NCI-H446 (cell line): ENCODE data around the gene NUMBL.

ENCODE experiments used
- DNase-seq, 2 experiments: peaks; one replicate each; lab custom pipeline; 2025; lab: John Stamatoyannopoulos, UW

NUMBL gene

GRCh38 chr19:40716482-40717324 is 26.3 kb upstream of the NUMBL start, which contains the start of the genes COQ8B and ITPKC:
Gene COQ8B, minus strand, starts transcription at chr19:40716886. Its CDS starts 2,254 bp downstream, at chr19:40714632.
Gene ITPKC, plus strand, starts transcription at chr19:40717112. Its CDS starts 24 bp downstream, at chr19:40717136.
- peak; percentile 97 to 99 for DNase-seq

- peak in 1 of 2 experiments; percentile 81 for DNase-seq
Measured at GRCh38 chr19:40716031-40716481, 25.6 kb upstream of the NUMBL start.

DNA sequence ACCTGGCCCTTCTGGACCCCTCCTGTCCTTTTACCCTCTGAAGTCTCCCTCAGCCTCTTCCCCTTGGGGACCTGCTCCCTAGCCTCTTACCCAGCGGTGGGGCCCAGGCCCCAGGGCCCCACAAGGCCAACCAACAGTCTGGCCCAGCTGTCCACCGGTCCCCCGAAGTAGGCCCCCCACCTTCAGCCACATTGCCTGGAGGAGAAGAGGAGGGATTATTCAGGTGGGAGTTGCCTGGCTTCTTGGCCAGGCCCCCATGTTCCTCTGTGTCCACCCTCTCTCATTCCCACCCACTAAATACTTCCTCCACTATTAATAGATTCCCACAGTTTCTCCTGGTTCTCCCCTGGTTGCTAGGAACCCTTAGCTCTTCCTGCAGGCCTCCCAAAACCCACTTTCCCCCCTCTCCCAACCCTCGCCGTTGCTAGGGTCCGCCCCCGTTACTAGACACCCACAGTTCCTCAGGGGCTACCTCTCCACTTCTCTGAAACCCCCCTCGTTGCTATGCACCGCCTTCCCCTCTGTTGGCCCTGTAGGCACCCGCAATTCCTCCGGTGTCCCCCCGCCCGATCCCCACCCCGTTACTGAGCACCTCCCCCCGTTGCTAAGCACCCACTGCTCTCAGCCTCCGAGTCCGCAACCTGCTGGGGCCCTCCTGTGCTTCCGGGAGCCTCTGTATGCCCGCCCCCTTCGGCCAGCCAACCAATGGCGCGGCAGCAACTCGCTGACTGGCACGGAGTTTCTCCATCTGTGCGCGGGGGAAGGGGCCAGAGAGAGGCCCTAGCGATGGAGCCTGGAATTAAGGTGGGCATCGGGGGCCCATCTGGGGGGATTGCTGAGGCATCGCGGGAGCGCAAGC is 24.2 kb upstream of the NUMBL start:
- DNase-seq, result peak; percentile 90 to 96

DNA sequence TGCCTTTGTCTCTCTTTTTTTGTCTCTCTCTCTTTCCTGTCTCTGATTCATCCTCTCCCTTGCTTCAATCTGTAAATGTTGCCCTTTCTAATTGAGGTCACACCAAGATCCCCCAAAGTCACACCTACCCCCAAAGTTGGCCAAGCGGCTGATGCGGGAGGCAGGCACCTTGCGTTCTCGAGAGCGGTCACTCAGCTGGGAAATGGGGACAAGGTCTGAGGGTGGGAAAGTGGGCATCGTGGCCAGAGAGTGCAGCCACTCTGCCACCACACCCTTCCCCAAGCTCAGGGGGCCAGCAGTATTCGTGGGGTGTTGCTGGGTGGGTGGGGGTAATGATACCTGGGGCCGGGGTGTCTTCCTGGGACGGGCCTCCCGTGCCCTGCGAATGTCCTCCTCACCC is 23.5 kb upstream of the NUMBL start:
- no peak for DNase-seq

GRCh38 chr19:40709817-40710216 is 19.4 kb upstream of the NUMBL start:
- DNase-seq, result no peak

- DNase-seq, result no peak
Measured at GRCh38 chr19:40707615-40708014, 17.2 kb upstream of the NUMBL start.

DNA sequence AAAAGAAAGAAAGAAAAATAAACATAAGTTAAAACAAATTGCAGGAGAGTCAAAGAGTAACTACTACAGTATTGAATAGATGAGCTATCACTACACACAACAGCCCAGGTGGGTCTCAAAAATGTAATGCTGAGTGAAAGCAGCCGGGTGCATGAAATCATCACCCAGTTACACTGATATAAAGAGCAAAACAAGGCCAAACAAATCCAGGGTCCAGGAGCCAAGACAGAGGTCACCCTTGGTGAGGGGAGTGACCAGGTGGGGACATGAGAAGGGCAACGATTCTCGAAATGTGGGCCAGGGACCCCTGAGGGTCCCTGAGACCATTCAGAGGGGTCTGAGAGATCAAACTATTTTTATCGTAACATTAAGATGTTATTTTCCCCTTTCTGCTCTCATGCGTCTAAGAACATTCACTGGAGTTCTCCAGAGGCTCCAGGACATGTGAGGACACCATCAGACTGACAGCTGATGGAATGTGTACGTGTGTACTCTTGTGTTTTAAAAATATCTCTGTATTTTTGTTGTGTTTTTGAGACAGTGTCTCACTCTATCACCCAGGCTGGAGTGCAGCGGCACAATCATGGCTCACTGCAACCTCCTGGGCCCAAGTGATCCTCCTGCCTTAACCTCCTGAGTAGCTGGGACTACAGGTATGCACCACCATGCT is 15.6 kb upstream of the NUMBL start:
- no peak for DNase-seq

DNA sequence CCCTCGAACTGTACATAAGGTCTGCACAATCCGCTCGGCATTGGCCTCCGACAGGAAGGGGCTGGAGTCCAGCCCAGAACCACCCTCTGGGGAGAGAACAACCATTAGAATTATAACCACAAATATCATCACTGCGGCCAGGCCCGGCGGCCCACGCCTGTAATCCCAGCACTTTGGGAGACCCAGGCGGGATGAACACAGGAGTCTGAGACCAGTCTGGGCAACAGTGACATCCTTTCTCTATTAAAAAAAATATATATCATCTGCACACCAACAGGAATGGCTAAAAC is 14.9 kb upstream of the NUMBL start:
- DNase-seq, result no peak

DNA sequence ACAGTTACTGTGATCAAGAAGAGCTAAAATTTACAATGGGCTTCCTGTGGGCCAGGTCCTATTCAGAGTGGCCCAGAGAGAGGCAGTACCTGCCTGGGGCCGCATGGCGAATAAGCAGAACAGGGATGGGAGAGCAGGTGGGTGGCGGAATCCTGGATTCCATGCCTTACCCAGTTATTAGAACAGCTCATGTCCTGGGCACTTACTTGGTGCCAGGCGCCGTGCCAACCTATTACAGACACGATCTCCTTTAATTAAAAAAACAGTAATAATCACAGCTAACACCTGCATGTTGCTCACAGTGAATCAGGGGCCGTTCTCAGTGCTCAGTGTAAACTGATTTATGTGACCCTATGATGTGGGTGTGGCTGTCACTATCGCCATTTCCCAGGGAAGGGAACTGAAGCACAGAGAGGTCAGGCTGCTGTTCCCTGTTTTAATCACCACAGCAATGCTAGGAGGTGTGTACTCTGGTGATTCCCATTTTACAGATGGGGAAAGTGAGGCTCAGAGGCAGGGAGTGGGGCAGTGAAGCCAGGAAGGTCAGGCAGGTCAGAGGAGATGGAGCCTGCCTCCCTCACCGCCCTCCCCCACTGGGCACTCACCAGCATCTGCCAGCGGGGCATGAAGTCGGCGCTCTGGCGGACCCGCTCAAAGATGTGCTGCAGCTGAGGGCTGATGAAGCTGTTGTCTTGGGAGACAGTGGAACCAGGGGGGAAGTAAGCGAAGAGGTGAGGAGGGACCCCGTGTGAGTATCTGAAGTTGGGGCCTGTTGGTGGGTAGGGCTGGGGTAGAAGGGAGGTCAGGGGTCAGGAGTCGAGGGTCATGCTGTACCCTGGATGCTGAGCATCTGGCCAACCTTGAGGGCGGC is 14.3 kb upstream of the NUMBL start:
- DNase-seq, result no peak

- no peak for DNase-seq
Measured at GRCh38 chr19:40703029-40703755, 12.7 kb upstream of the NUMBL start.

GRCh38 chr19:40702337-40703012 is 12.0 kb upstream of the NUMBL start:
- DNase-seq, result no peak

- DNase-seq, result no peak
Measured at GRCh38 chr19:40701758-40702157, 11.3 kb upstream of the NUMBL start.

GRCh38 chr19:40700083-40700482 is 9.6 kb upstream of the NUMBL start:
- DNase-seq, result no peak

- DNase-seq, result no peak
Measured at GRCh38 chr19:40697007-40697406, 6.6 kb upstream of the NUMBL start.

DNA sequence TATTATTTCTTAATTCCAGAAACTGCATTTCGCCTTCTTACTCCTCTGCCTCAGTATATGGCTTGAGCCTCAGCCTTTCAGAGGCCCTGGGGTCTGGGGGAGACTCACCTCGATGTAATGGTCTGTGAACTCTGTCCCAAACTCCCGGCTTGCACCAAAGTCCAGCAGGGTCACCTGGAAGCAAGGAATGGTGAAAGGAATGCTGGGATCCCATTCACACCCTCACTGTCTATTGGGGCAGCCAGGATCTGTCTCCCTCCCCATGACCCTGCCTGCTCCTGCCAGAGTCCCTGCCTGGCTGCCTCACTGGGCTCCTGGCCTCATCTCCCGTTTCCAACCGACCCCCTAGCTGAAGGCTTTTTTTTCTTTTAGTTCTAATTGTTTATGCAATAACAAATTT is 5.4 kb upstream of the NUMBL start:
- no peak for DNase-seq

- no peak for DNase-seq
Measured at GRCh38 chr19:40693896-40694295, 3.4 kb upstream of the NUMBL start.

DNA sequence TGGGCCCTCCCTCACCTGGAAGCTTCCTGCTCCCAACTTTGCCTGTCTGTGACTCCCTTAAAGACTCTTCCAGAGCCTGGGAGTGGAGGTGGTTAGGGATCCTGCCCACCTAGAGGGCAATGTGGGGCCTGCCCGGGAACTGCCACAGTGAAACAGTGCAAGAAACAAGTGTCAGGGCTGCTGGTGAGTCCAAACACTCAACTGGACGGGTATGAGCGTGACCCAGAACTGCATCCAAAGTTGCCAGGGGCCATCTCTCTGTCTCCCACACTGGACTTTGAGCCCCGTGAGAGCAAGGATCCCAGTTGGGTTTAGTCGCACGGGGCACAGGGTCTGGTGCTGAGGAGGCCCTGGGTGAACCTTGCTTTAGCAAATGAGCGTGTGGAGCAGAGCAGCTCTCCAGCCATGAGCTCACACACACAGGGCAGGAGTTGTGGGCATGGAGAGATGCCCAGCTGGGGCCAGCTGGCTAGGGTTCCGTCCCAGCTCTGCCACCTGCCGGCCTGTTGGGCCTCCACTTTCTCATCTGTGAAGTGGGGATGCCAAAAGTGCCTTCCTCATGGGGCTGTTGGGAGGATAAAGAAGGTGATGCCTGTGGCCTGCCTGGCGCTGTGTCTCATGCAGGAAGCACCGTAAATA is 2.8 kb upstream of the NUMBL start:
- DNase-seq, result peak in 1 of 2 experiments; percentile 24

DNA sequence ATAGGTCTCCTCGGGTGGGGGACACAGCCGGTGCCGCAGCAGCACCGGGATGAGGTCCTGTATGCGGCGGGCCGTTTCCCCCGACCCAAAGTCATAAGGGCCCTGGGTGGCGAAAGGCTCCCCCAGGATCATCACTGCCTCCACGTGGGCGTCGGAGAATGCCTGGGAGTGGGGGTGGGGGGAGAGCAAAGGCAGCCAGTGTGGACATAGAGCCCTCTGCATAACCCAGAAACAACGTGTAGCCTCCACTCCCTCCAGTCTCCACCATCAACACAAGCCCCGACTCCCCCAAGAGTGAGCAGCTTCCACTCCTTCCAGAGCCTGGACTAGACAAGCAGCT is 1.7 kb upstream of the NUMBL start:
- DNase-seq, result no peak

DNA sequence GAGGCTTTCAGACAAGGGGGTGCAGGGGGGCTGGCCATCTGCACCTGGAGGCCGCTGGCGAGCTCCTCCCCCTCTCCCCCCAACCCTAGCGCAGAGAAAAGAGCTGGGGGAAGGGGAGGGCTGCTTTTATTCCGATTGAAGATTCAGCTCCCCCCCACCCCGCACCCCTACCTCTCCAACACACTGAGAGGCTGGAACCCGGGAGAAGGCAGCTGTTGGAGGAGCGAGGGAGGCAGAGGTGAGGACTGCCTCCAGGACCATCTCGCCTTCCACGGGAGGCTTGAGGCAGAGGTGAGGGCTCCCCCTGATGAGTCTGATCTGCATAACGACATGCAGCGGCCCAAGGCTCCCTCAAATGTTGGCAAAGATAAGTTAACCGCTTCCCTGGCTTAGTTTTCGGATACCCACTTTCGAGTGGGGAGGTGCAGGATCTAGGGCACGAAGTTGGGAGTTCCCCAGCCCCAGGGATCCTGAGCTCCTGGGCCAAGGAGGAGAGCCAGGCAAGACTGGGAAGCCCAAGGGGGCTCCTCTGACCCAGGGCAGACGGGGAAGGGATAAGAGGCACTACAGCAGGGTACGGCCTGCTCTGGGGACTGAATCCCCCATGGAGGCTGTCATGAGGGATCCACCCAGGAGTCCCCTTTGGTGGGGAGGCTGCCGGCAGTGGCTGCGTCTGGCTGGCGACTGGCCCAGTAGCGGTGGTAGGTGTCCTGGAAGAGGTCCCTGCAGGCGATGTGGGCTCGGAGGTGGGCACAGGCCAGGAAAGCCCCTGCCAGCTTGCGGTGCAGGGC is 1.2 kb upstream of the NUMBL start:
- no peak for DNase-seq
